HUES6 (cell line): ENCODE results near the gene SEC22C.
"Not testable (repeated sequence)": the region's sequence is repeated elsewhere in the genome, so short reads cannot be mapped to it uniquely, and the experiment has no call there.

Experiments
- H3K27ac ChIP-seq: 2 replicates; pipeline ENCODE4 v1.7.0; 2013; ENCODE audit warnings: low read depth, mild to moderate bottlenecking, low read length, inconsistent platforms
- H3K27me3 ChIP-seq: 2 replicates; pipeline ENCODE4 v1.6.1; 2013; ENCODE audit warnings: low read length; ENCODE audit not compliant: control insufficient read depth, insufficient read depth
- H3K36me3 ChIP-seq: 2 replicates; pipeline ENCODE4 v1.6.1; 2013; ENCODE audit warnings: low read length; ENCODE audit not compliant: control insufficient read depth, insufficient read depth
- H3K4me1 ChIP-seq: 2 replicates; pipeline ENCODE4 v1.6.1; 2013; ENCODE audit warnings: low read length; ENCODE audit not compliant: control insufficient read depth, insufficient read depth
- H3K4me3 ChIP-seq: 2 replicates; pipeline ENCODE4 v1.5.1; 2013; ENCODE audit warnings: low read depth, low read length
- H3K9ac ChIP-seq: one replicate; pipeline ENCODE4 v1.6.1; 2013; ENCODE audit warnings: mild to moderate bottlenecking, low read length
- H3K9me3 ChIP-seq: 2 replicates; pipeline ENCODE4 v1.6.1; 2013; ENCODE audit warnings: low read depth, low read length; ENCODE audit not compliant: control insufficient read depth, insufficient read depth

SEC22C gene

DNA sequence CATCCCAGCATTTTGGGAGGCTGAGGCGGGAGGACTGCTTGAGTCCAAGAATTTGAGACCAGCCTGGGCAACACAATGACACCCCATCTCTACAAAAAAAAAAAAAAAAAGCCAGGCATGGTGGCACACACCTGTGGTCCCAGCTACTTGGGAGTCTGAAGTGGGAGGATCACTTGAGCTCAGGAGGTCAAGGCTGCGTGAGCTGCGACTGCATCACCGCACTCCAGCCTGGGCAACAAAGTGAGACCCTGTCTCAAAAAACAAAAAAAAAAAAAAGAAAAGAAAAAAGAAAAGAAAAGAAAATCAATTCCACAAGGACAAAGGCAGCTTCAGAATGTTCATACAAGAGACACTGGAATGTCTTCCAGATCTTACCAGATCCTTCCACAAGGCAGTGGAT lies 2.4 kb downstream of the SEC22C start:
- Histone ChIP-seq H3K4me1 (peaks cover 18% of the 10 kb centered on the region), H3K36me3 (peaks cover 14% of the 10 kb centered on the region)
- not testable (repeated sequence) for H3K9me3 ChIP-seq, H3K9ac ChIP-seq, H3K27me3 ChIP-seq, H3K27ac ChIP-seq, H3K4me3 ChIP-seq

- Histone ChIP-seq H3K9me3 (peaks cover 10% of the 10 kb centered on the region), H3K27ac (no peak overlapping the region), H3K9ac (no peak overlapping the region), H3K4me3 (no peak overlapping the region), H3K4me1 (peaks cover 13% of the 10 kb centered on the region), H3K36me3 (peaks cover 14% of the 10 kb centered on the region), H3K27me3 (no peaks in the 10 kb centered on the region)
Measured at GRCh38 chr3:42578054-42578453, 3.7 kb downstream of the SEC22C start.

DNA sequence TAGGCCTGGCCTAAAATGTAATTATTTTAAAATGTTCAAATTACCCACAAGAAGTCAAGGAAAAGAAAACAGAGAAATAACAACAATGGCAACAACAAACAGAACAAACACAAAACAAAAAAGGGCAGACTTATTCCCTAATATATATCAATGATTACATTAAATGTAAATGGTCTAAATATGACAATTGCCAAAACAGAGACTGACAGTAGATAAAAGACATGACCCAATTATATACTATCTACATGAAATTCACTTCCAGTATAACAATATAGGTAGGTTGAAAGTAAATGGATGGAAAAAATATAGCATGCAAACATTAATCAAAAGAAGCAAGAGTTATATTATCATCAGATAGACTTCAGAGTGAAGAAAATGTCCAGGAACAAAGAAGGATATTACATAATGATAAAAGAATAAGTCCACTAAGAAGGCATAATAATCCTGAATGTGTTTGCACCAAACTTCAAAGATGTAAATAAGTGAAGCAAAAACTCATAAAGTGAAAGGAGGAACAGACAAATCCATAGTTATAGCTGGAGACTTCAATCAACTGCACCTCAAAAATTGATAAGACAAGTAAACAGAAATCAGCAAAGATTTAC lies 6.5 kb downstream of the SEC22C start:
- H3K36me3 ChIP-seq = peaks cover 14% of the 10 kb centered on the region
- H3K4me3 ChIP-seq = no peak overlapping the region
- no peaks in the 10 kb centered on the region for H3K27me3 ChIP-seq
- H3K27ac ChIP-seq = no peak overlapping the region
- peaks cover 4% of the 10 kb centered on the region; the same call in 1 of the 2 replicates for H3K4me1 ChIP-seq
- no peak overlapping the region for H3K9ac ChIP-seq
- H3K9me3 ChIP-seq = peaks cover 10% of the 10 kb centered on the region

DNA sequence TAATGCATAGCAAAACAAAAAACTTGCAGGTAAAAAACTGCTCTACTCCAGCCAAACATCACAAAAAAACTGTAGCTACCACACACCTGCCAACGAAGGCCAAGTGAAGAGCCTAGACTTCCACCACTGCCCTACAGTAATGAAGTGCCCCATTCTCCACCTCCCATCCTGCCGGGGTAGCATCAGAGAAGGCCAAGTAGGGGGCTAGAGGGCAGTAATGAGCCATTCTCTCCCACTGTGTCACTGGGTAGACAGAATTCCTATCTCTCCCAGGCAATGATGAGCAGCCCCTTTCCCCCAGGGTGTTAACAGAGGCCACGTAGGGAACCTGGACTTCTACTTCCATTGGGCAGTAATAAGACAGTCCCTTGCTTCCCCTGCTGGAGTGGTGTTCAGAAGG lies 9.5 kb downstream of the SEC22C start:
- Histone ChIP-seq H3K4me1 (0 out of 2 replicates have a peak, but pooled peaks cover 2% of the 10 kb centered on the region), H3K9me3 (peaks cover 10% of the 10 kb centered on the region), H3K4me3 (no peak overlapping the region), H3K27me3 (no peaks in the 10 kb centered on the region), H3K9ac (no peak overlapping the region), H3K27ac (no peak overlapping the region), H3K36me3 (peaks cover 17% of the 10 kb centered on the region)

DNA sequence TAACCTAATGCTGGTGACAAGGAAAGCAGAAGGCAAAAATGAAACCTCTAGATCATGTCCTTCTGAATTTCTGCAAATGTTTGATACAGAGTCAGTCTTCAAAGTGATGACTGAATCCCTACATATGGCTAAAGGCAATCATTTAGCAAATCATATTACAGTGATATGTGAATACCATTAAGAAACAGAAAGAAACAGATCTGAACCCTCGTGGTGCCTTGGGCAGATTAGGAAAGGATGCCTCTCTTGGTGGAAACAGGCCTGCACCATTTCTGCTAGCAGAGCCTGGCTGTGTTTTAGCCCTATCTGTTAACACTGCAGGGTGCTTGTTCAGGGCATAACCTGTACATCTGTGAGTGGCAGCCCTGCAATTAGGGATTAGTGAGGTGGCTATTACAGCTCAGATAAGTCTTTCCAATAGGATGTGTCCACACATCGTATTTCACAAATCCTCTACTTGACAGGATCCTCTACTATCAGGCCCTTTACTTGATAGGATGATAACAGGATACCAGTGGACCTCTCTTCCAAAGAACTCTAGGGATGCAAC lies 12.1 kb downstream of the SEC22C start:
- Histone ChIP-seq H3K36me3 (peaks cover 32% of the 10 kb centered on the region), H3K9ac (no peak overlapping the region), H3K9me3 (no peaks in the 10 kb centered on the region; the same call in 1 of the 2 replicates), H3K4me1 (0 out of 2 replicates have a peak, but pooled peaks cover 2% of the 10 kb centered on the region), H3K27me3 (no peaks in the 10 kb centered on the region), H3K27ac (no peak overlapping the region), H3K4me3 (no peak overlapping the region)

GRCh38 chr3:42562047-42562907 lies 19.5 kb downstream of the SEC22C start:
- no peak overlapping the region for H3K4me3 ChIP-seq
- H3K9me3 ChIP-seq = no peaks in the 10 kb centered on the region
- no peak overlapping the region for H3K9ac ChIP-seq
- peaks cover 85% of the 10 kb centered on the region for H3K36me3 ChIP-seq
- no peaks in the 10 kb centered on the region for H3K27me3 ChIP-seq
- no peak overlapping the region for H3K27ac ChIP-seq
- H3K4me1 ChIP-seq = no peaks in the 10 kb centered on the region

- H3K9ac ChIP-seq = no peak overlapping the region
- H3K36me3 ChIP-seq = peaks cover 86% of the 10 kb centered on the region
- H3K27ac ChIP-seq = no peak overlapping the region
- H3K9me3 ChIP-seq = no peaks in the 10 kb centered on the region
- H3K27me3 ChIP-seq = no peaks in the 10 kb centered on the region
- no peaks in the 10 kb centered on the region for H3K4me1 ChIP-seq
- H3K4me3 ChIP-seq = no peak overlapping the region
Measured at GRCh38 chr3:42557854-42558253, 23.9 kb downstream of the SEC22C start.

DNA sequence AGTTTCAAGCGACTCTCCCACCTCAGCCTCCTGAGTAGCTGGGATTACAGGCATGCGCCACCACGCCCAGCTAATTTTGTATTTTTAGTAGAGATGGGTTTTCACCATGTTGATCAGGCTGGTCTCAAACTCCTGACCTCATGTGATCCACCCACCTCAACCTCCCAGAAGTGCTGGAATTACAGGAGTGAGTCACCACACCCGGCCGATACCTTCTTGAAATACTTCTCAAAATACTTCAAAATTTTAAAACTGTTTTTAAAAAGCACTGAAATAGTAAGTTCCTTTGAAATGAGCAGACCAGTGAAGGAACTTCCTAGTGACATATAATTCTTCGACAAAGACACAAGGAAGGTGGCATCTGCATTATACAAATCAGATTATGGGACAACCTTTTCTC lies 24.9 kb downstream of the SEC22C start:
- not testable (repeated sequence) for H3K27me3 ChIP-seq, H3K4me1 ChIP-seq, H3K9me3 ChIP-seq, H3K9ac ChIP-seq, H3K4me3 ChIP-seq, H3K27ac ChIP-seq
- peaks cover 84% of the 10 kb centered on the region for H3K36me3 ChIP-seq

GRCh38 chr3:42556089-42556632 lies 25.6 kb downstream of the SEC22C start:
- peaks cover 82% of the 10 kb centered on the region for H3K36me3 ChIP-seq
- H3K9me3 ChIP-seq = no peaks in the 10 kb centered on the region
- no peak overlapping the region for H3K27ac ChIP-seq
- H3K4me3 ChIP-seq = no peak overlapping the region
- no peaks in the 10 kb centered on the region for H3K4me1 ChIP-seq
- H3K27me3 ChIP-seq = no peaks in the 10 kb centered on the region
- H3K9ac ChIP-seq = no peak overlapping the region

DNA sequence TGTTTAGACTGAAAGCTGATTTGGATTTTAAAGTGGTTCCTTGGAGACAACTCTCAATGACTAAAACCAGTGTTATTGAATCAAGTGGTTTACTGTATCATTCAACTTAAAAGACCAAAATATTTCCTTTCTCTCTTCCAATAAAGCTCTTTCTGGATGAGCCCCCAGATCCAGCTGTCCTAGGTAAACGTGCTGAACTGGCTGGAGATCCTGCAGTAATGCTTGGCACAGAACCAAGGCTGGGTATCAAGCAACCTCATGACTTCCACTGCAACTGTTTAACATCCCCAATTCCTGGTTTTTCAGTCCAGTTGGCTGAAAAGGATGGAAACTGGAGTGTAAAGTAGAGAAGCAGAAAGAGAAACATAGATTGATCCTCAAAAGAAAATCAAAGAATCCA lies 28.9 kb downstream of the SEC22C start:
- Histone ChIP-seq H3K36me3 (peaks cover 73% of the 10 kb centered on the region), H3K9me3 (no peaks in the 10 kb centered on the region), H3K27me3 (no peaks in the 10 kb centered on the region), H3K9ac (no peak overlapping the region), H3K4me1 (no peaks in the 10 kb centered on the region), H3K4me3 (no peak overlapping the region), H3K27ac (no peak overlapping the region)

- Histone ChIP-seq H3K36me3 (peaks cover 52% of the 10 kb centered on the region), H3K27ac (no peak overlapping the region), H3K4me1 (no peaks in the 10 kb centered on the region; the same call in 1 of the 2 replicates), H3K9ac (no peak overlapping the region), H3K9me3 (no peaks in the 10 kb centered on the region), H3K4me3 (no peak overlapping the region), H3K27me3 (no peaks in the 10 kb centered on the region)
Measured at GRCh38 chr3:42550250-42550649, 31.5 kb downstream of the SEC22C start.
